GM12878 (cell line): ENCODE measurements around the gene IPO8. TPM values are rescaled to one million over a fixed set of nuclear protein-coding genes. Genes with fewer than 3 reads are reported as not detected.

Source experiments
- ATAC-seq: fragments of 200-7000 bp; cut with Tn5 transposase; 3 replicates; pipeline ENCODE4 v1.9.1; 2020; ENCODE audit warnings: mild to moderate bottlenecking, moderate library complexity
- BruUV-seq: library from RNA; stranded (reverse); fragments of 400-500 nt; replicated peaks from 2 replicates; lab custom pipeline; 2021; lab: Mats Ljungman, UMichigan
- CTCF ChIA-PET: fragments of 300-600 bp; sonication (Branson Sonifier 250); formaldehyde crosslinking; extraction: SDS; loops from one replicate; lab custom pipeline; 2021; ENCODE audit warnings: inconsistent platforms; lab: Yijun Ruan, JAX
- POLR2A ChIA-PET: fragments of 350-600 bp; formaldehyde crosslinking; extraction: SDS; loops from one replicate; lab custom pipeline; 2021; ENCODE audit warnings: inconsistent platforms; lab: Charles Lee
- RAD21 ChIA-PET: fragments of 300-600 bp; sonication (Branson Sonifier 250); formaldehyde crosslinking; loops from one replicate; lab custom pipeline; 2023; ENCODE audit warnings: antibody characterized with exemption; ENCODE audit not compliant: unreplicated experiment; lab: Charles Lee
- SMC1A ChIA-PET: fragments of 300-600 bp; sonication (Branson Sonifier 250); formaldehyde crosslinking; loops from one replicate; lab custom pipeline; 2023; ENCODE audit not compliant: unreplicated experiment, uncharacterized antibody; lab: Charles Lee
- DNase-seq: peaks from one replicate; pipeline ENCODE4 v3.0.0-alpha.2; 2011; ENCODE audit warnings: low read depth, low spot score
- FAIRE-seq: peaks from 3 replicates; lab custom pipeline; 2011; peaks lifted over from hg19 to GRCh38; lab: Jason Lieb, UNC
- H2AFZ ChIP-seq: 2 replicates; pipeline ENCODE4 v1.6.0; 2011; ENCODE audit warnings: low read depth, low read length, control low read depth; ENCODE audit not compliant: control insufficient read depth
- H3K27ac ChIP-seq: 2 replicates; pipeline ENCODE4 v1.5.1; 2011; ENCODE audit warnings: control low read depth; ENCODE audit not compliant: control insufficient read depth, insufficient read depth
- H3K27me3 ChIP-seq, 2 experiments: replicated peaks in 1 of 2; 2 replicates each; pipeline versions ENCODE4 v1.6.0 to v1.6.1; 2011; ENCODE audit warnings: low read length in 1 of 2; ENCODE audit not compliant: control insufficient read depth in 2 of 2, insufficient read depth in 2 of 2
- H3K36me3 ChIP-seq, 2 experiments: 2 replicates each; pipeline ENCODE4 v1.5.1; 2011; ENCODE audit warnings: low read length in 1 of 2; ENCODE audit not compliant: control insufficient read depth in 2 of 2, insufficient read depth in 2 of 2
- H3K4me1 ChIP-seq: 2 replicates; pipeline ENCODE4 v1.6.1; 2011; ENCODE audit warnings: mild to moderate bottlenecking, low read length, moderate library complexity, mixed read lengths; ENCODE audit not compliant: control insufficient read depth, insufficient read depth
- H3K4me2 ChIP-seq: 2 replicates; pipeline ENCODE4 v1.6.0; 2011; ENCODE audit warnings: control low read depth; ENCODE audit not compliant: control insufficient read depth, insufficient read depth
- H3K4me3 ChIP-seq: fragments of 200-600 bp; sonication (generic); 2 replicates; pipeline ENCODE4 v1.5.1; 2016
- H3K79me2 ChIP-seq: 2 replicates; pipeline ENCODE4 v1.6.0; 2011; ENCODE audit warnings: low read length; ENCODE audit not compliant: control insufficient read depth, insufficient read depth
- H3K9ac ChIP-seq: 2 replicates; pipeline ENCODE4 v1.8.0; 2011; ENCODE audit warnings: low read length, control low read depth, mixed read lengths; ENCODE audit not compliant: control insufficient read depth, insufficient read depth
- H3K9me3 ChIP-seq: replicated peaks from 3 replicates; pipeline ENCODE4 v1.5.1; 2011; ENCODE audit warnings: mild to moderate bottlenecking, low read length; ENCODE audit not compliant: control insufficient read depth, insufficient read depth
- H4K20me1 ChIP-seq: 2 replicates; pipeline ENCODE4 v1.6.0; 2011; ENCODE audit not compliant: control insufficient read depth, insufficient read depth
- CREB1 ChIP-seq: IDR thresholded peaks from 2 replicates; pipeline ENCODE4 v1.6.1; 2012; ENCODE audit warnings: low read depth, mild to moderate bottlenecking, inconsistent platforms
- FOXK2 ChIP-seq: fragments of 450-650 bp; IDR thresholded peaks from 2 replicates; pipeline ENCODE4 v1.6.1; 2017; ENCODE audit warnings: mild to moderate bottlenecking, moderate library complexity
- GATAD2B ChIP-seq: fragments of 450-650 bp; conservative IDR thresholded peaks from 2 replicates; pipeline ENCODE4 v1.6.1; 2017; ENCODE audit warnings: low read depth, mild to moderate bottlenecking, moderate library complexity
- HCFC1 ChIP-seq: fragments of 150-350 bp; IDR thresholded peaks from 2 replicates; pipeline ENCODE4 v1.6.1; 2014; ENCODE audit warnings: low read length
- SIX5 ChIP-seq: IDR thresholded peaks from 2 replicates; pipeline ENCODE4 v1.6.1; 2011; ENCODE audit warnings: mild to moderate bottlenecking, low read depth, low read length, moderate library complexity; ENCODE audit not compliant: severe bottlenecking
- TARDBP ChIP-seq: IDR thresholded peaks from 2 replicates; pipeline ENCODE4 v1.6.1; 2016; ENCODE audit warnings: borderline replicate concordance
- YBX1 ChIP-seq: fragments of 450-650 bp; IDR thresholded peaks from 2 replicates; pipeline ENCODE4 v1.6.1; 2016; ENCODE audit warnings: antibody characterized with exemption
- WGBS: methylation state at CpG from one replicate; pipeline ENCODE4 v1.1.6; 2016; ENCODE audit warnings: low lambda C conversion rate; ENCODE audit not compliant: insufficient replicate concordance, insufficient coverage; ENCODE audit errors: missing lambda C conversion rate; 5-methylcytosine and 5-hydroxymethylcytosine counted together
- in situ Hi-C: fragments of 300-500 bp; cut with MboI; formaldehyde crosslinking; loops from 9 replicates; pipeline ENCODE4 v1.14.3; 2018; ENCODE audit warnings: mixed read lengths
- intact Hi-C: fragments of 100-400 bp; cut with micrococcal nuclease; formaldehyde crosslinking; loops from one replicate; pipeline ENCODE4 v1.14.2; 2022; ENCODE audit not compliant: unreplicated experiment
- polyA plus RNA-seq, 11 experiments: library from polyadenylated mRNA; depleted of rRNA in 4 of 11; unstranded in 6 of 11; stranded (reverse) in 5 of 11; fragments of >200 nt; fragmentation: Nextera tagmentation in 4 of 11; fragmentation: Illumina TruSeq in 1 of 11; extraction: Ambion mirVana in 4 of 11; extraction: Trizol in 1 of 11; gene quantifications; 1 replicate in 1 of 11; 2 replicates in 10 of 11; pipeline versions ENCODE4 v1.2.1 to v1.2.3, GENCODE V29; 2011 to 2016; ENCODE audit warnings: inconsistent platforms in 2 of 11, missing spikeins in 2 of 11, low read depth in 1 of 11
- total RNA-seq, 4 experiments: library from RNA; depleted of rRNA in 3 of 4; stranded (reverse); fragments of >200 nt in 3 of 4; fragmentation: Illumina TruSeq in 1 of 4; extraction: Trizol in 1 of 4; gene quantifications; 2 replicates each; pipeline versions ENCODE4 v1.2.1 to v1.2.3, GENCODE V29; 2013 to 2021
- TF ChIP-seq, protein P1 (sequence below): fragments of 450-650 bp; IDR thresholded peaks from 2 replicates; pipeline ENCODE4 v1.6.1; 2017; ENCODE audit warnings: mild to moderate bottlenecking
- TF ChIP-seq, protein P2 (sequence below): fragments of 450-650 bp; IDR thresholded peaks from 2 replicates; pipeline ENCODE4 v1.6.1; 2018; ENCODE audit warnings: mild to moderate bottlenecking, low read depth, moderate library complexity; ENCODE audit not compliant: partially characterized antibody
- TF ChIP-seq, protein P3 (sequence below): fragments of 450-650 bp; IDR thresholded peaks from 2 replicates; pipeline ENCODE4 v1.6.1; 2017; ENCODE audit warnings: antibody characterized with exemption, mild to moderate bottlenecking, moderate library complexity

Gene IPO8
- total and polyA plus RNA-seq, 10 of the 15 experiments (the other 5 are each of a cell fraction or from before 2014, with no cell fraction given): 6.9 to 38.5 (median 15.1) TPM

DNA sequence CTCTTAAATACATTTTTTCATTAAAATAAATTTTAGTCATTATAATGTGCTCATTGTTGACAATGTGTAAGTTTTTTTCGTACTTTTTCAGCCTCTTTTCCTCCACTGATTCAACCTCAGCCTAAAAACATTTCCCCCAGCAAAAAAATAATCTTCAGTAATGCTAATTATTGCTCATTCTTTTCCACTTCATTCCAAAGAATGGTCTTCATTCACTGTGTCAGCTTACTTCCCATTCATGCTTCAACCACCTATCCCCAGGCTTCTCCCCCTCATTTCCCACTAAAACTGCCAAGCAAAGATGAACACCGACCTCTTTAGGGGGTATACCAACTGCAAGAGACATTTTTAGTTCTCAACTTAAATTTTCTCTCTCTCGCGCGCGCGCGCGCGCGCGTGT is 2.7 kb upstream of the IPO8 start:
- no TSS peak for BruUV-seq
- CTCF ChIA-PET: interaction anchor here (0.5 kb wide), 1 partner anchor 30 kb away, joined by 3 read pairs; no protein-coding TSS in a partner anchor
- H3K4me1 ChIP-seq: peaks cover 8% of the 10 kb centered on the region
- peaks cover 23% of the 10 kb centered on the region for H3K79me2 ChIP-seq
- in situ Hi-C loops (no loop called here), intact Hi-C loops (no loop called here)
- RAD21 ChIA-PET: no interaction called here
- 86% methylated on average over 12 of the region's 12 CpGs for WGBS
- TF ChIP-seq, protein P1, sequence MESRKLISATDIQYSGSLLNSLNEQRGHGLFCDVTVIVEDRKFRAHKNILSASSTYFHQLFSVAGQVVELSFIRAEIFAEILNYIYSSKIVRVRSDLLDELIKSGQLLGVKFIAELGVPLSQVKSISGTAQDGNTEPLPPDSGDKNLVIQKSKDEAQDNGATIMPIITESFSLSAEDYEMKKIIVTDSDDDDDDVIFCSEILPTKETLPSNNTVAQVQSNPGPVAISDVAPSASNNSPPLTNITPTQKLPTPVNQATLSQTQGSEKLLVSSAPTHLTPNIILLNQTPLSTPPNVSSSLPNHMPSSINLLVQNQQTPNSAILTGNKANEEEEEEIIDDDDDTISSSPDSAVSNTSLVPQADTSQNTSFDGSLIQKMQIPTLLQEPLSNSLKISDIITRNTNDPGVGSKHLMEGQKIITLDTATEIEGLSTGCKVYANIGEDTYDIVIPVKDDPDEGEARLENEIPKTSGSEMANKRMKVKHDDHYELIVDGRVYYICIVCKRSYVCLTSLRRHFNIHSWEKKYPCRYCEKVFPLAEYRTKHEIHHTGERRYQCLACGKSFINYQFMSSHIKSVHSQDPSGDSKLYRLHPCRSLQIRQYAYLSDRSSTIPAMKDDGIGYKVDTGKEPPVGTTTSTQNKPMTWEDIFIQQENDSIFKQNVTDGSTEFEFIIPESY: no peak
- no peaks in the 10 kb centered on the region for H4K20me1 ChIP-seq
- H3K27me3 ChIP-seq: no peaks in the 10 kb centered on the region
- SMC1A ChIA-PET: no interaction called here
- H3K4me3 ChIP-seq: no peak overlapping the region
- no peak overlapping the region for H3K9ac ChIP-seq
- no peak for ATAC-seq
- H3K36me3 ChIP-seq: no peaks in the 10 kb centered on the region
- H3K9me3 ChIP-seq: no peaks in the 10 kb centered on the region
- DNase-seq: no peak
- H3K27ac ChIP-seq: no peak overlapping the region
- H2AFZ ChIP-seq: no peak overlapping the region
- H3K4me2 ChIP-seq: no peak overlapping the region
- POLR2A ChIA-PET: no interaction called here
- no peak for FAIRE-seq

DNA sequence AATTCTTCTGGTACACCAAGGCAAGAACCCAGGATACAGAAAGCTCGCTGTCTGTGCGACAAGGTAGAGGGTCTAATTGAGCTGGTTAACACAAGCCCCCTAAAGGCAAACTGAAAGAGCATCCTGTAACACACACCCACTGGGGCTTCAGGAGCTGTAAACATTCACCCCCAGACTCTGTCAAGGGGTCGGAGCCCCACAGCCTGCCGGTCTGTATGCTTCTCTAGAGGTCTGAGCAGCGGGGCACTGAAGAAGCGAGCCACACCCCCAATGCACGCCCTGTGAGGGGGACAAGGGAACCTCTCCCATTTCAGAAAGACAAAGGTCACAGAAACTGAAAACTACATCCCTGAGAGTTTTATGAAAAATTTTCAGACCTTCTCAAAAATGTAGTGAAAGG is 1.3 kb upstream of the IPO8 start:
- ChIA-PET CTCF (interaction anchor here (1.0 to 1.1 kb wide), 2 partner anchors 13 to 58 kb away, joined by 4 to 5 read pairs; no protein-coding TSS in a partner anchor), RAD21 (no interaction called here), SMC1A (interaction anchor here (0.9 to 1.4 kb wide), 2 partner anchors 11 to 60 kb away, joined by 3 to 4 read pairs; no protein-coding TSS in a partner anchor), POLR2A (interaction anchor here (0.5 kb wide), 1 partner anchor 956 kb away, joined by 7 read pairs; no protein-coding TSS in a partner anchor)
- no TSS peak for BruUV-seq
- Histone ChIP-seq H2AFZ (no peak overlapping the region), H3K4me1 (peaks cover 8% of the 10 kb centered on the region), H3K4me3 (no peak overlapping the region), H3K27me3 (no peaks in the 10 kb centered on the region), H3K9me3 (no peaks in the 10 kb centered on the region), H3K27ac (no peak overlapping the region), H4K20me1 (no peaks in the 10 kb centered on the region), H3K4me2 (no peak overlapping the region), H3K36me3 (no peaks in the 10 kb centered on the region), H3K79me2 (peaks cover 26% of the 10 kb centered on the region), H3K9ac (no peak overlapping the region)
- WGBS: 98% methylated on average over 7 of the region's 7 CpGs
- ATAC-seq (no peak), FAIRE-seq (no peak), DNase-seq (no peak)
- intact Hi-C loops (no loop called here), in situ Hi-C loops (no loop called here)
- TF ChIP-seq YBX1 (no peak), CREB1 (no peak), FOXK2 (no peak), TARDBP (no peak), SIX5 (no peak), GATAD2B (no peak), HCFC1 (no peak)
- TF ChIP-seq, protein P2, sequence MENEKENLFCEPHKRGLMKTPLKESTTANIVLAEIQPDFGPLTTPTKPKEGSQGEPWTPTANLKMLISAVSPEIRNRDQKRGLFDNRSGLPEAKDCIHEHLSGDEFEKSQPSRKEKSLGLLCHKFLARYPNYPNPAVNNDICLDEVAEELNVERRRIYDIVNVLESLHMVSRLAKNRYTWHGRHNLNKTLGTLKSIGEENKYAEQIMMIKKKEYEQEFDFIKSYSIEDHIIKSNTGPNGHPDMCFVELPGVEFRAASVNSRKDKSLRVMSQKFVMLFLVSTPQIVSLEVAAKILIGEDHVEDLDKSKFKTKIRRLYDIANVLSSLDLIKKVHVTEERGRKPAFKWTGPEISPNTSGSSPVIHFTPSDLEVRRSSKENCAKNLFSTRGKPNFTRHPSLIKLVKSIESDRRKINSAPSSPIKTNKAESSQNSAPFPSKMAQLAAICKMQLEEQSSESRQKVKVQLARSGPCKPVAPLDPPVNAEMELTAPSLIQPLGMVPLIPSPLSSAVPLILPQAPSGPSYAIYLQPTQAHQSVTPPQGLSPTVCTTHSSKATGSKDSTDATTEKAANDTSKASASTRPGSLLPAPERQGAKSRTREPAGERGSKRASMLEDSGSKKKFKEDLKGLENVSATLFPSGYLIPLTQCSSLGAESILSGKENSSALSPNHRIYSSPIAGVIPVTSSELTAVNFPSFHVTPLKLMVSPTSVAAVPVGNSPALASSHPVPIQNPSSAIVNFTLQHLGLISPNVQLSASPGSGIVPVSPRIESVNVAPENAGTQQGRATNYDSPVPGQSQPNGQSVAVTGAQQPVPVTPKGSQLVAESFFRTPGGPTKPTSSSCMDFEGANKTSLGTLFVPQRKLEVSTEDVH: no peak
- TF ChIP-seq, protein P3, sequence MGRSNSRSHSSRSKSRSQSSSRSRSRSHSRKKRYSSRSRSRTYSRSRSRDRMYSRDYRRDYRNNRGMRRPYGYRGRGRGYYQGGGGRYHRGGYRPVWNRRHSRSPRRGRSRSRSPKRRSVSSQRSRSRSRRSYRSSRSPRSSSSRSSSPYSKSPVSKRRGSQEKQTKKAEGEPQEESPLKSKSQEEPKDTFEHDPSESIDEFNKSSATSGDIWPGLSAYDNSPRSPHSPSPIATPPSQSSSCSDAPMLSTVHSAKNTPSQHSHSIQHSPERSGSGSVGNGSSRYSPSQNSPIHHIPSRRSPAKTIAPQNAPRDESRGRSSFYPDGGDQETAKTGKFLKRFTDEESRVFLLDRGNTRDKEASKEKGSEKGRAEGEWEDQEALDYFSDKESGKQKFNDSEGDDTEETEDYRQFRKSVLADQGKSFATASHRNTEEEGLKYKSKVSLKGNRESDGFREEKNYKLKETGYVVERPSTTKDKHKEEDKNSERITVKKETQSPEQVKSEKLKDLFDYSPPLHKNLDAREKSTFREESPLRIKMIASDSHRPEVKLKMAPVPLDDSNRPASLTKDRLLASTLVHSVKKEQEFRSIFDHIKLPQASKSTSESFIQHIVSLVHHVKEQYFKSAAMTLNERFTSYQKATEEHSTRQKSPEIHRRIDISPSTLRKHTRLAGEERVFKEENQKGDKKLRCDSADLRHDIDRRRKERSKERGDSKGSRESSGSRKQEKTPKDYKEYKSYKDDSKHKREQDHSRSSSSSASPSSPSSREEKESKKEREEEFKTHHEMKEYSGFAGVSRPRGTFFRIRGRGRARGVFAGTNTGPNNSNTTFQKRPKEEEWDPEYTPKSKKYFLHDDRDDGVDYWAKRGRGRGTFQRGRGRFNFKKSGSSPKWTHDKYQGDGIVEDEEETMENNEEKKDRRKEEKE: no peak
